Caco-2 (cell line): Measurements from ENCODE around the gene TMEM200A. TPM values are rescaled to one million over a fixed set of nuclear protein-coding genes. Genes with fewer than 3 reads are reported as not detected.

Source experiments
- BruUV-seq: library from RNA; stranded (reverse); fragments of 400-500 nt; replicated peaks from 2 replicates; lab custom pipeline; 2021; lab: Mats Ljungman, UMichigan
- CTCF ChIA-PET: fragments of 300-600 bp; sonication (Branson Sonifier 250); formaldehyde crosslinking; loops from one replicate; lab custom pipeline; 2022; ENCODE audit warnings: antibody characterized with exemption; lab: Charles Lee
- POLR2A ChIA-PET: fragments of 300-600 bp; sonication (Branson Sonifier 250); formaldehyde crosslinking; loops from one replicate; lab custom pipeline; 2022; ENCODE audit warnings: antibody characterized with exemption; lab: Charles Lee
- DNase-seq, 2 experiments: peaks; one replicate each; pipeline versions ENCODE4 v3.0.0 to v3.0.0-alpha.2; 2020 to 2022
- H3K27me3 ChIP-seq: replicated peaks from 2 replicates; pipeline ENCODE4 v1.6.0; 2011; ENCODE audit warnings: low read length; ENCODE audit not compliant: control insufficient read depth, insufficient read depth
- H3K36me3 ChIP-seq: 2 replicates; pipeline ENCODE4 v1.5.1; 2011; ENCODE audit warnings: low read length; ENCODE audit not compliant: control insufficient read depth, insufficient read depth
- H3K4me1 ChIP-seq: fragments of 250-450 bp; sonication (Bioruptor Pico); 2 replicates; pipeline ENCODE4 v1.5.1; 2020; ENCODE audit warnings: mild to moderate bottlenecking
- H3K4me3 ChIP-seq: 2 replicates; pipeline ENCODE4 v1.5.1; 2011; ENCODE audit warnings: low read depth, mild to moderate bottlenecking, control low read depth, low read length
- H3K9me3 ChIP-seq: fragments of 250-450 bp; sonication (Bioruptor Pico); 2 replicates; pipeline ENCODE4 v1.5.1; 2020; ENCODE audit warnings: mild to moderate bottlenecking, moderate library complexity
- H3K27ac Mint-ChIP-seq: one replicate; pipeline ENCODE4 v1.8.0; 2022; ENCODE audit warnings: mixed read lengths; ENCODE audit not compliant: unreplicated experiment
- H3K27me3 Mint-ChIP-seq: one replicate; pipeline ENCODE4 v1.8.0; 2022; ENCODE audit warnings: mixed read lengths; ENCODE audit not compliant: insufficient read depth, unreplicated experiment
- H3K36me3 Mint-ChIP-seq: one replicate; pipeline ENCODE4 v1.8.0; 2022; ENCODE audit warnings: mild to moderate bottlenecking, mixed read lengths; ENCODE audit not compliant: insufficient read depth, unreplicated experiment
- H3K4me1 Mint-ChIP-seq: one replicate; pipeline ENCODE4 v1.8.0; 2022; ENCODE audit warnings: low read depth, mixed read lengths; ENCODE audit not compliant: unreplicated experiment
- H3K4me3 Mint-ChIP-seq: one replicate; pipeline ENCODE4 v1.8.0; 2022; ENCODE audit warnings: mild to moderate bottlenecking, moderate library complexity, mixed read lengths; ENCODE audit not compliant: unreplicated experiment
- H3K9me3 Mint-ChIP-seq: one replicate; pipeline ENCODE4 v1.8.0; 2022; ENCODE audit warnings: mixed read lengths; ENCODE audit not compliant: unreplicated experiment
- CTCF ChIP-seq, 2 experiments: fragments of 200-600 bp in 1 of 2; IDR thresholded peaks; 1 replicate in 1 of 2; 2 replicates in 1 of 2; pipeline versions ENCODE4 v1.5.1 to v1.8.0; 2011 to 2022; ENCODE audit warnings: antibody characterized with exemption in 1 of 2, control low read depth in 1 of 2, inconsistent platforms in 1 of 2, low read depth in 1 of 2, low read length in 1 of 2, mild to moderate bottlenecking in 1 of 2, moderate library complexity in 1 of 2; ENCODE audit not compliant: insufficient read depth in 1 of 2, severe bottlenecking in 1 of 2, unreplicated experiment in 1 of 2
- intact Hi-C: fragments of 100-400 bp; cut with micrococcal nuclease; formaldehyde crosslinking; loops from one replicate; pipeline ENCODE4 v1.10.0; 2022; ENCODE audit not compliant: unreplicated experiment
- total RNA-seq: library from RNA; stranded (reverse); gene quantifications from 2 replicates; pipeline ENCODE4 v1.2.3, GENCODE V29; 2022

The TMEM200A gene
- total RNA-seq, 1 experiment from 2014 or later = 16.3 TPM

- ChIA-PET CTCF (no interaction called here), POLR2A (no interaction called here)
- Histone ChIP-seq H3K4me3 (no peak overlapping the region), H3K4me1 (no peaks in the 10 kb centered on the region), H3K36me3 (no peaks in the 10 kb centered on the region), H3K27me3 (no peaks in the 10 kb centered on the region), H3K9me3 (no peaks in the 10 kb centered on the region)
- Mint-ChIP-seq H3K27me3 (no peaks in the 10 kb centered on the region), H3K4me3 (no peak overlapping the region), H3K27ac (no peak overlapping the region), H3K9me3 (no peaks in the 10 kb centered on the region), H3K36me3 (no peaks in the 10 kb centered on the region), H3K4me1 (no peaks in the 10 kb centered on the region)
- intact Hi-C loops = loop anchor here (5.0 kb wide), 1 partner anchor 135 kb away; no protein-coding TSS in a partner anchor
- peak in 1 of 2 experiments; percentile 5 for DNase-seq
- TF ChIP-seq CTCF (IDR thresholded peaks at IDR 0.05; ENCODE audit: insufficient read depth in 1 of 2, low read depth in 1 of 2, low read length in 1 of 2, severe bottlenecking in 1 of 2, unreplicated experiment in 1 of 2) = peak in 1 of 2 experiments; percentile 22
- no TSS peak for BruUV-seq
Measured at GRCh38 chr6:130457605-130458004, 91.8 kb downstream of the TMEM200A start.

- Histone ChIP-seq H3K9me3 (no peaks in the 10 kb centered on the region), H3K4me1 (no peaks in the 10 kb centered on the region), H3K4me3 (no peak overlapping the region), H3K36me3 (no peaks in the 10 kb centered on the region), H3K27me3 (no peaks in the 10 kb centered on the region; the same call in 1 of the 2 replicates)
- ChIA-PET CTCF (no interaction called here), POLR2A (no interaction called here)
- no TSS peak for BruUV-seq
- no peak overlapping the region for H3K4me3 Mint-ChIP-seq
- no peak for TF ChIP-seq CTCF (IDR thresholded peaks at IDR 0.05; ENCODE audit: insufficient read depth in 1 of 2, low read depth in 1 of 2, low read length in 1 of 2, severe bottlenecking in 1 of 2, unreplicated experiment in 1 of 2)
- peaks cover 2% of the 10 kb centered on the region for H3K27me3 Mint-ChIP-seq
- H3K27ac Mint-ChIP-seq = no peak overlapping the region
- no peaks in the 10 kb centered on the region for H3K9me3 Mint-ChIP-seq
- DNase-seq = no peak
- H3K4me1 Mint-ChIP-seq = no peaks in the 10 kb centered on the region
- intact Hi-C loops = loop anchor here (5.0 kb wide), 1 partner anchor 137 kb away; no protein-coding TSS in a partner anchor
- H3K36me3 Mint-ChIP-seq = no peaks in the 10 kb centered on the region
Measured at GRCh38 chr6:130459316-130459715, 93.5 kb downstream of the TMEM200A start.

- Histone ChIP-seq H3K27me3 (no peaks in the 10 kb centered on the region; the same call in 1 of the 2 replicates), H3K36me3 (no peaks in the 10 kb centered on the region), H3K4me3 (no peak overlapping the region), H3K4me1 (no peaks in the 10 kb centered on the region), H3K9me3 (no peaks in the 10 kb centered on the region)
- ChIA-PET CTCF (no interaction called here), POLR2A (no interaction called here)
- intact Hi-C loops = no loop called here
- Mint-ChIP-seq H3K27me3 (peaks cover 2% of the 10 kb centered on the region), H3K4me1 (no peaks in the 10 kb centered on the region), H3K27ac (no peak overlapping the region), H3K9me3 (no peaks in the 10 kb centered on the region), H3K36me3 (no peaks in the 10 kb centered on the region), H3K4me3 (no peak overlapping the region)
- no peak for DNase-seq
- no TSS peak for BruUV-seq
- TF ChIP-seq CTCF (IDR thresholded peaks at IDR 0.05; ENCODE audit: insufficient read depth in 1 of 2, low read depth in 1 of 2, low read length in 1 of 2, severe bottlenecking in 1 of 2, unreplicated experiment in 1 of 2) = no peak
Measured at GRCh38 chr6:130460934-130461333, 95.1 kb downstream of the TMEM200A start.
